Measurements from ENCODE around the gene DCDC1.

DNA sequence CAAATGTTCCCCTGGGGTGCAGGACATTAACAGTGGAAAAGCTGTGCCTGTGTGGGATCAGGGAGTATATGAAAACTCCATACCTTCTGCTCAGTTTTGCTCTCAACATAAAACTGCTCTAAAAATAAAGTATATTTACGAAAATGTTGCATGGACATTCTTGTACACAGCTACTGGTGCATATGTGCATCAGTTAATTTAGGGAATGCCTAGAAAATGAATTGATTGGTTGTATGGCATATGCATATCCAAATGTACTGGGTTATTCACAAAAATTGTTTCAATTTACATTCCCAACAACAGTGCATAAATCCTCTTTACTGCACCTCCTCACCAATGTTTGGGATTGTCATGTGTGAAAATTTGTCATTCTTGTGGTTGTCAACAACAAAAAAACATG is 532.3 kb downstream of the DCDC1 start:
- TF ChIP-seq, protein P1, sequence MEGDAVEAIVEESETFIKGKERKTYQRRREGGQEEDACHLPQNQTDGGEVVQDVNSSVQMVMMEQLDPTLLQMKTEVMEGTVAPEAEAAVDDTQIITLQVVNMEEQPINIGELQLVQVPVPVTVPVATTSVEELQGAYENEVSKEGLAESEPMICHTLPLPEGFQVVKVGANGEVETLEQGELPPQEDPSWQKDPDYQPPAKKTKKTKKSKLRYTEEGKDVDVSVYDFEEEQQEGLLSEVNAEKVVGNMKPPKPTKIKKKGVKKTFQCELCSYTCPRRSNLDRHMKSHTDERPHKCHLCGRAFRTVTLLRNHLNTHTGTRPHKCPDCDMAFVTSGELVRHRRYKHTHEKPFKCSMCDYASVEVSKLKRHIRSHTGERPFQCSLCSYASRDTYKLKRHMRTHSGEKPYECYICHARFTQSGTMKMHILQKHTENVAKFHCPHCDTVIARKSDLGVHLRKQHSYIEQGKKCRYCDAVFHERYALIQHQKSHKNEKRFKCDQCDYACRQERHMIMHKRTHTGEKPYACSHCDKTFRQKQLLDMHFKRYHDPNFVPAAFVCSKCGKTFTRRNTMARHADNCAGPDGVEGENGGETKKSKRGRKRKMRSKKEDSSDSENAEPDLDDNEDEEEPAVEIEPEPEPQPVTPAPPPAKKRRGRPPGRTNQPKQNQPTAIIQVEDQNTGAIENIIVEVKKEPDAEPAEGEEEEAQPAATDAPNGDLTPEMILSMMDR (IDR thresholded peaks at IDR 0.05): no peak
- no peak for TF ChIP-seq POLR2A (IDR thresholded peaks at IDR 0.05)
- TF ChIP-seq EP300 (IDR thresholded peaks at IDR 0.05): no peak
